CD4-positive, alpha-beta T cell (primary cell): Measurements from ENCODE around the gene EHF. TPM values are rescaled to one million over a fixed set of nuclear protein-coding genes. Genes with fewer than 3 reads are reported as not detected.

Source experiments
- ATAC-seq: fragments of 200-7000 bp; cut with Tn5 transposase; one replicate; pipeline ENCODE4 v1.10.0; 2022; ENCODE audit warnings: mild to moderate bottlenecking; ENCODE audit not compliant: poor library complexity
- CTCF ChIA-PET: fragments of 350-600 bp; sonication (Branson Sonifier 250); formaldehyde crosslinking; loops from one replicate; lab custom pipeline; 2021; ENCODE audit warnings: antibody characterized with exemption, inconsistent platforms; lab: Charles Lee
- POLR2A ChIA-PET: fragments of 350-600 bp; sonication (Branson Sonifier 250); formaldehyde crosslinking; loops from one replicate; lab custom pipeline; 2021; ENCODE audit warnings: antibody characterized with exemption, inconsistent platforms; lab: Charles Lee
- DNase-seq, 14 experiments: peaks; one replicate each; pipeline ENCODE4 v3.0.0-alpha.2; 2013 to 2020; ENCODE audit warnings: mixed read lengths in 2 of 14
- H3K27ac ChIP-seq, 2 donors: one replicate each; pipeline versions ENCODE4 v1.5.1 to v1.7.0; 2013; ENCODE audit warnings: low read length in 2 of 2, low read depth in 1 of 2, mild to moderate bottlenecking in 1 of 2
- H3K27me3 ChIP-seq, 2 experiments: 1 replicate in 1 of 2; 2 replicates in 1 of 2; pipeline versions ENCODE4 v1.6.1 to v1.7.0; 2013; ENCODE audit warnings: low read length in 2 of 2, control low read depth in 1 of 2, mild to moderate bottlenecking in 1 of 2, moderate library complexity in 1 of 2; ENCODE audit not compliant: insufficient read depth in 2 of 2, control insufficient read depth in 1 of 2
- H3K36me3 ChIP-seq: one replicate; pipeline ENCODE4 v1.6.1; 2013; ENCODE audit warnings: low read length, control low read depth; ENCODE audit not compliant: insufficient read depth
- H3K4me1 ChIP-seq: one replicate; pipeline ENCODE4 v1.6.1; 2013; ENCODE audit warnings: low read length, control low read depth; ENCODE audit not compliant: insufficient read depth
- H3K4me3 ChIP-seq: one replicate; pipeline ENCODE4 v1.5.1; 2013; ENCODE audit warnings: mild to moderate bottlenecking, low read length, moderate library complexity
- H3K9me3 ChIP-seq, 2 experiments: 1 replicate in 1 of 2; 2 replicates in 1 of 2; pipeline versions ENCODE4 v1.6.1 to v1.7.0; 2013; ENCODE audit warnings: low read length in 2 of 2, mild to moderate bottlenecking in 2 of 2, control low read depth in 1 of 2, moderate library complexity in 1 of 2; ENCODE audit not compliant: control insufficient read depth in 1 of 2, insufficient read depth in 1 of 2
- H3K27ac Mint-ChIP-seq: one replicate; pipeline ENCODE4 v1.8.0; 2020; ENCODE audit warnings: mixed read lengths
- H3K27me3 Mint-ChIP-seq: one replicate; pipeline ENCODE4 v1.8.0; 2021; ENCODE audit warnings: mixed read lengths
- H3K36me3 Mint-ChIP-seq: one replicate; pipeline ENCODE4 v1.8.0; 2021; ENCODE audit warnings: low read depth, mixed read lengths
- H3K4me1 Mint-ChIP-seq: one replicate; pipeline ENCODE4 v1.8.0; 2021; ENCODE audit warnings: low read depth, mixed read lengths
- H3K4me3 Mint-ChIP-seq: one replicate; pipeline ENCODE4 v1.8.0; 2020; ENCODE audit warnings: mild to moderate bottlenecking, mixed read lengths
- H3K9me3 Mint-ChIP-seq: one replicate; pipeline ENCODE4 v1.8.0; 2020; ENCODE audit warnings: mixed read lengths
- intact Hi-C, 2 experiments: fragments of 100-400 bp; cut with DNase I in 1 of 2; cut with micrococcal nuclease in 1 of 2; formaldehyde crosslinking; loops; one replicate each; pipeline versions ENCODE4 v1.15.1 to v1.9.0; 2023 to 2025; cut with DNase I, micrococcal nuclease
- total RNA-seq, 174 experiments: library from RNA in 2 of 174; stranded (reverse) in 2 of 174; gene quantifications; one replicate each; pipeline ENCODE4 v1.2.3 and lab custom pipeline; 2021 to 2026
- TF ChIP-seq, protein P1 (sequence below): fragments of 200-600 bp; IDR thresholded peaks from one replicate; pipeline ENCODE4 v1.8.0; 2022; ENCODE audit warnings: antibody characterized with exemption, mild to moderate bottlenecking

EHF gene
- total RNA-seq, 2 experiments from 2014 or later, result not detected

DNA sequence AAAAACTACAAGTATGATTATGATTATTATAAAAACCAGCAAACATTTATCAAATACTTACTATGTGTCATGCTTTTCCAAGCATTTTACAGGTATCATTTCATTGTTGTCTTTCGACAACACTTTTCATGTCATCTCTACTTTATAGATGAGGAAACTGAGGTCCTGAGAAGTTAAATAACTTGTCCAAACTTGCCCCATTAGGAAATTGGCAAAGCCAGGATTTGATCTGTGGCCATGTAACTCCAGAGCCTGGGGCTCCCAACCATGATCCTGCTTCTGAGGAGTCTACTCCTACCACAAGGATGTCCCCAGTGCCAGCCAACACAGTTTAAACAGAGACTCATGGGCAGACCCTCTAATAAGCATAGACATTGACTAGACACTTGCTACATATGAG is 15.2 kb downstream of the EHF start:
- DNase-seq (no peak), ATAC-seq (no peak)
- TF ChIP-seq, protein P1, sequence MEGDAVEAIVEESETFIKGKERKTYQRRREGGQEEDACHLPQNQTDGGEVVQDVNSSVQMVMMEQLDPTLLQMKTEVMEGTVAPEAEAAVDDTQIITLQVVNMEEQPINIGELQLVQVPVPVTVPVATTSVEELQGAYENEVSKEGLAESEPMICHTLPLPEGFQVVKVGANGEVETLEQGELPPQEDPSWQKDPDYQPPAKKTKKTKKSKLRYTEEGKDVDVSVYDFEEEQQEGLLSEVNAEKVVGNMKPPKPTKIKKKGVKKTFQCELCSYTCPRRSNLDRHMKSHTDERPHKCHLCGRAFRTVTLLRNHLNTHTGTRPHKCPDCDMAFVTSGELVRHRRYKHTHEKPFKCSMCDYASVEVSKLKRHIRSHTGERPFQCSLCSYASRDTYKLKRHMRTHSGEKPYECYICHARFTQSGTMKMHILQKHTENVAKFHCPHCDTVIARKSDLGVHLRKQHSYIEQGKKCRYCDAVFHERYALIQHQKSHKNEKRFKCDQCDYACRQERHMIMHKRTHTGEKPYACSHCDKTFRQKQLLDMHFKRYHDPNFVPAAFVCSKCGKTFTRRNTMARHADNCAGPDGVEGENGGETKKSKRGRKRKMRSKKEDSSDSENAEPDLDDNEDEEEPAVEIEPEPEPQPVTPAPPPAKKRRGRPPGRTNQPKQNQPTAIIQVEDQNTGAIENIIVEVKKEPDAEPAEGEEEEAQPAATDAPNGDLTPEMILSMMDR, result no peak
- ChIA-PET CTCF (no interaction called here), POLR2A (no interaction called here)
- H3K4me3 ChIP-seq, result no peak overlapping the region
- Mint-ChIP-seq H3K27me3 (peaks cover 4% of the 10 kb centered on the region), H3K27ac (no peak overlapping the region), H3K4me3 (no peak overlapping the region), H3K9me3 (no peaks in the 10 kb centered on the region), H3K36me3 (no peaks in the 10 kb centered on the region), H3K4me1 (peaks cover 17% of the 10 kb centered on the region)
- no peaks in the 10 kb centered on the region for H3K36me3 ChIP-seq
- no peaks in the 10 kb centered on the region for H3K9me3 ChIP-seq
- peaks cover 4% of the 10 kb centered on the region for H3K4me1 ChIP-seq
- no peak overlapping the region for H3K27ac ChIP-seq
- H3K27me3 ChIP-seq, result peaks cover 0 to 2% of the 10 kb centered on the region in 2 experiments
- intact Hi-C loops, result no loop called here

DNA sequence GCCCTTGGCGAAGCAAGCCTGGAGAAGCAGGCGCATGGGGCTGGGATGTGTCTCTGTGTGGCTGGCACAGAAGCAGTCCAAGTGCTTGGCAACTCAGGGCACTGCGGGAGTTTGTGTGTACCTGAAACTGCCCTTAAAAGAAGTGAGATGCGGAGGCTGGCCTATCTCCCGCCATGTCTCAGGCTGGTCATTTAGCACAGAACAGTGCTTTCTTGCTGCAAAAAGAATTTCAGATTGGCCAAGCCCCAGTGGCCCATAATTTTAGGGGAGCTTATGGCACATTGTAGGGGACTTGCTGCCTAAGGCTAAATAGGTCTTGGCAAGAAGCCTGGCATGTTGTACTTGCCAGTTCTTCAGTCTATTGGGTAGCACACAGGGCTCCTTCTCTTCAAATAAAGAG is 16.4 kb downstream of the EHF start:
- POLR2A ChIA-PET, result no interaction called here
- ATAC-seq, result no peak
- intact Hi-C loops, result no loop called here
- TF ChIP-seq, protein P1, result no peak
- H3K4me3 ChIP-seq, result no peak overlapping the region
- no peak overlapping the region for H3K27ac ChIP-seq
- CTCF ChIA-PET, result no interaction called here
- H3K4me1 ChIP-seq, result peaks cover 4% of the 10 kb centered on the region
- H3K36me3 ChIP-seq, result no peaks in the 10 kb centered on the region
- no peaks in the 10 kb centered on the region for H3K9me3 ChIP-seq
- H3K4me1 Mint-ChIP-seq, result peaks cover 17% of the 10 kb centered on the region
- H3K36me3 Mint-ChIP-seq, result no peaks in the 10 kb centered on the region
- DNase-seq, result no peak
- H3K4me3 Mint-ChIP-seq, result no peak overlapping the region
- H3K27me3 Mint-ChIP-seq, result peaks cover 4% of the 10 kb centered on the region
- no peak overlapping the region for H3K27ac Mint-ChIP-seq
- peaks cover 0 to 1% of the 10 kb centered on the region in 2 experiments for H3K27me3 ChIP-seq
- H3K9me3 Mint-ChIP-seq, result no peaks in the 10 kb centered on the region

DNA sequence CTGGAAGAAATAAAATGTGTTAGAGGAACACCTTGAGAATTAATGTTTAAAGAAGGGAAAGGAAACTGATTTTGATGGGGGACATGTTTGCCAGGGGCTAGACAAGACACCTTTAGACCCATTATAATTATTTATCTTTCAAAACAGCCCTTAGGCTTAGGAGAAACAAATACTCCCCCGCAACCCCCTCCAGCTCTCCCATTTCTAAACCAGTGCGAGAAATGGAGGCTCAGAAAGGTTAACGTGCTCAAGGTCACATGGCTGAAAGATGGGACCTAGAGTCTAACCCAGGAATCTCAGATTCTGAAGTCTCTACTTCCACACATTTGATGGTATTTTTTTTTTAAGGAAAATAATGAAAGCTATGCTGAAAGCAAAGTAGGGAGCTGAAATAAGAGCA is 18.0 kb downstream of the EHF start:
- POLR2A ChIA-PET, result no interaction called here
- H3K4me3 ChIP-seq, result no peak overlapping the region
- no peak overlapping the region for H3K27ac ChIP-seq
- no peaks in the 10 kb centered on the region for H3K36me3 ChIP-seq
- intact Hi-C loops, result no loop called here
- H3K9me3 ChIP-seq, result no peaks in the 10 kb centered on the region
- Mint-ChIP-seq H3K9me3 (no peaks in the 10 kb centered on the region), H3K4me3 (no peak overlapping the region), H3K36me3 (no peaks in the 10 kb centered on the region), H3K4me1 (peaks cover 7% of the 10 kb centered on the region), H3K27ac (no peak overlapping the region), H3K27me3 (peaks cover 4% of the 10 kb centered on the region)
- DNase-seq (no peak), ATAC-seq (no peak)
- TF ChIP-seq, protein P1, result no peak
- H3K4me1 ChIP-seq, result peaks cover 4% of the 10 kb centered on the region
- CTCF ChIA-PET, result no interaction called here
- H3K27me3 ChIP-seq, result peaks cover 0 to 3% of the 10 kb centered on the region in 2 experiments
